Measurements from ENCODE around the gene ADAMTS13.

Gene ADAMTS13

GRCh38 chr9:133386338-133386737 is 35.8 kb upstream of the ADAMTS13 start:
- no peak overlapping the region for H2AFZ ChIP-seq (ENCODE audit: low read depth)

GRCh38 chr9:133387680-133388079 is 34.5 kb upstream of the ADAMTS13 start:
- TF ChIP-seq CTCF (conservative IDR thresholded peaks at IDR 0.05; ENCODE audit: low read depth, low read length), result no peak
- H4K20me1 ChIP-seq (ENCODE audit: insufficient read depth), result no peaks in the 10 kb centered on the region
- H3K4me3 ChIP-seq (IDR thresholded peaks at IDR 0.05; ENCODE audit: insufficient read depth, low read depth, low read length), result no peak overlapping the region
- H3K79me2 ChIP-seq (ENCODE audit: insufficient read depth, low read depth), result no peaks in the 10 kb centered on the region
- H3K4me2 ChIP-seq, result no peak overlapping the region
- H3K27me3 ChIP-seq (ENCODE audit: insufficient read depth, low read depth), result peaks cover 39% of the 10 kb centered on the region
- H3K36me3 ChIP-seq (ENCODE audit: insufficient read depth), result no peaks in the 10 kb centered on the region
- no peak overlapping the region for H2AFZ ChIP-seq (ENCODE audit: low read depth)
- no peak overlapping the region for H3K27ac ChIP-seq
- no peaks in the 10 kb centered on the region for H3K4me1 ChIP-seq (ENCODE audit: low read depth, poor library complexity, severe bottlenecking)
- no peak overlapping the region for H3K9ac ChIP-seq

More at GRCh38 chr9:133386338-133386737, 35.8 kb upstream of the ADAMTS13 start:
- H3K27ac ChIP-seq, result no peak overlapping the region
- H3K27me3 ChIP-seq (ENCODE audit: insufficient read depth, low read depth), result peaks cover 32% of the 10 kb centered on the region
- TF ChIP-seq CTCF (conservative IDR thresholded peaks at IDR 0.05; ENCODE audit: low read depth, low read length), result no peak
- H3K4me3 ChIP-seq (IDR thresholded peaks at IDR 0.05; ENCODE audit: insufficient read depth, low read depth, low read length), result no peak overlapping the region
- H3K36me3 ChIP-seq (ENCODE audit: insufficient read depth), result no peaks in the 10 kb centered on the region
- no peak overlapping the region for H3K9ac ChIP-seq
- no peaks in the 10 kb centered on the region for H3K79me2 ChIP-seq (ENCODE audit: insufficient read depth, low read depth)
- no peak overlapping the region for H3K4me2 ChIP-seq
- no peaks in the 10 kb centered on the region for H3K4me1 ChIP-seq (ENCODE audit: low read depth, poor library complexity, severe bottlenecking)
- H4K20me1 ChIP-seq (ENCODE audit: insufficient read depth), result no peaks in the 10 kb centered on the region

- Histone ChIP-seq H3K36me3 (ENCODE audit: insufficient read depth) (no peaks in the 10 kb centered on the region), H2AFZ (ENCODE audit: low read depth) (no peak overlapping the region), H3K27ac (no peak overlapping the region), H4K20me1 (ENCODE audit: insufficient read depth) (no peaks in the 10 kb centered on the region), H3K27me3 (ENCODE audit: insufficient read depth, low read depth) (peaks cover 43% of the 10 kb centered on the region), H3K4me3 (IDR thresholded peaks at IDR 0.05; ENCODE audit: insufficient read depth, low read depth, low read length) (no peak overlapping the region), H3K9ac (no peak overlapping the region), H3K4me1 (ENCODE audit: low read depth, poor library complexity, severe bottlenecking) (no peaks in the 10 kb centered on the region), H3K4me2 (no peak overlapping the region), H3K79me2 (ENCODE audit: insufficient read depth, low read depth) (no peaks in the 10 kb centered on the region)
- TF ChIP-seq CTCF (conservative IDR thresholded peaks at IDR 0.05; ENCODE audit: low read depth, low read length), result no peak
Observed at GRCh38 chr9:133389025-133389557, 33.1 kb upstream of the ADAMTS13 start.

GRCh38 chr9:133389562-133389961 is 32.6 kb upstream of the ADAMTS13 start:
- no peak overlapping the region for H3K4me2 ChIP-seq
- peaks cover 46% of the 10 kb centered on the region for H3K27me3 ChIP-seq (ENCODE audit: insufficient read depth, low read depth)
- H2AFZ ChIP-seq (ENCODE audit: low read depth), result no peak overlapping the region
- H3K4me3 ChIP-seq (IDR thresholded peaks at IDR 0.05; ENCODE audit: insufficient read depth, low read depth, low read length), result no peak overlapping the region
- H3K9ac ChIP-seq, result no peak overlapping the region
- no peaks in the 10 kb centered on the region for H4K20me1 ChIP-seq (ENCODE audit: insufficient read depth)
- H3K79me2 ChIP-seq (ENCODE audit: insufficient read depth, low read depth), result no peaks in the 10 kb centered on the region
- H3K27ac ChIP-seq, result no peak overlapping the region
- no peaks in the 10 kb centered on the region for H3K36me3 ChIP-seq (ENCODE audit: insufficient read depth)
- H3K4me1 ChIP-seq (ENCODE audit: low read depth, poor library complexity, severe bottlenecking), result no peaks in the 10 kb centered on the region
- TF ChIP-seq CTCF (conservative IDR thresholded peaks at IDR 0.05; ENCODE audit: low read depth, low read length), result no peak
